Testis (tissue), 2 donors: Measurements from ENCODE around the gene GABARAP.

ENCODE experiments used
- CTCF ChIP-seq, 3 experiments: fragments of 450-650 bp in 2 of 3; fragments of 200-600 bp in 1 of 3; sonication (generic) in 1 of 3; IDR thresholded peaks; one replicate each; pipeline ENCODE4 v1.5.1; 2016 to 2019; ENCODE audit warnings: antibody characterized with exemption in 3 of 3, mild to moderate bottlenecking in 2 of 3, moderate library complexity in 1 of 3
- POLR2A ChIP-seq: fragments of 450-650 bp; IDR thresholded peaks from one replicate; pipeline ENCODE4 v1.6.1; 2017; ENCODE audit warnings: antibody characterized with exemption, mild to moderate bottlenecking, moderate library complexity

DNA sequence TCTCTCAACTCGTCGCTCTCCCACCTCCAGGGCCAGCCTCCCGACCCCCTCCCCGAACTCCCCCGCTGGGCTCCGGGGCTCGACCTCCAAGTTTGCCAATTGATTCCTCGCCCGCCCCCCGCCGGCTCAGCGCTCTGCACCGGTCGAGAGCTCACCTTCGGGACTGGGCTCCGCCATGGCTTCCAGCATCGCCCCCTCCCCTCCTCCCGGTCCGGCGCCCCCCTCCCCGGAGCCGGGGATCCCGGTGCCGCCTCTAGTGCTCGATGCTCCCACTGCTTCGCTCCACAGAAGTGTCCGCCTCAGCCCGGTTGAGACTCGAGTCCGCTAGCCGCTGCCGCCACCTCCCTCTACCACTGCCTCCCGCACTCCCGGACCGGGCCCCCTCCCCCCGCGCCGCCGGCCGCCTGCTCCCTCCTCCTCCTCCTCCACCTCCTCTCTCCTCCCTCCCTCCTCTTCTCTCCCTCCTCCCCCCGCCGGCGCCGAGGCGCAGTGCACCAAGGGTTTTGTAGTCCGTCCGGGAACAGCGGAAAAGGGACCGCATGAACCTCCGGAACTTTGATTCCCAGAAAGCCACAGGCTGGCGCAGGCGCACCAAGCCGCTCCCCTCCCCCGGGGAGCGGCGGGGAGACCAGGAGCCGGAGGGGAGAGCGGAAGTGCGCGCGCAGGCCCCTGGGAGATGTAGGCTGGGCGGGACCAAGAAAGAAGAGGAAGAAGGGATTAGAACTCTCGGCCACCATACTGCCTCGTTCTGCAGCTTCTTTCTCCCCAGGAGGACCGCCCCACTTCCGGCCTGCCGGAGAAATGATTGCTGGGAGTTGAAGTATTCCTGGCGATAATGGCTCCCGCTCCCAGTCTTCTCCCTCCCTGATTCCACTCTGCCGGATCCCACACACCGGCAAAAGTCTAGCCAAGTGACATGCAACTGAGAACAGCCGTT, 2.9 kb downstream of the GABARAP start, which contains the start of gene PHF23:
- TF ChIP-seq CTCF (IDR thresholded peaks at IDR 0.05) (peak in 2 of 3 experiments; percentile 51 to 58), POLR2A (no peak)
